Measurements from ENCODE around the gene INTS15.

- TF ChIP-seq CTCF (IDR thresholded peaks at IDR 0.05; ENCODE audit: borderline replicate concordance, extremely low read depth, low read length, poor library complexity, severe bottlenecking): no peak
- TF ChIP-seq EZH2 (IDR thresholded peaks at IDR 0.05; ENCODE audit: borderline replicate concordance, low read depth, low read length, severe bottlenecking): no peak
Observed at GRCh38 chr7:6559896-6560295, 29.9 kb upstream of the INTS15 start.

Data from DND-41 (cell line).